Embryonic facial prominence (tissue), 1 donor: ENCODE measurements around the gene CNKSR3.

Source experiments
- DNase-seq: peaks from one replicate; pipeline ENCODE4 v3.0.0-alpha.2; 2016; ENCODE audit errors: extremely low spot score

Gene CNKSR3

DNA sequence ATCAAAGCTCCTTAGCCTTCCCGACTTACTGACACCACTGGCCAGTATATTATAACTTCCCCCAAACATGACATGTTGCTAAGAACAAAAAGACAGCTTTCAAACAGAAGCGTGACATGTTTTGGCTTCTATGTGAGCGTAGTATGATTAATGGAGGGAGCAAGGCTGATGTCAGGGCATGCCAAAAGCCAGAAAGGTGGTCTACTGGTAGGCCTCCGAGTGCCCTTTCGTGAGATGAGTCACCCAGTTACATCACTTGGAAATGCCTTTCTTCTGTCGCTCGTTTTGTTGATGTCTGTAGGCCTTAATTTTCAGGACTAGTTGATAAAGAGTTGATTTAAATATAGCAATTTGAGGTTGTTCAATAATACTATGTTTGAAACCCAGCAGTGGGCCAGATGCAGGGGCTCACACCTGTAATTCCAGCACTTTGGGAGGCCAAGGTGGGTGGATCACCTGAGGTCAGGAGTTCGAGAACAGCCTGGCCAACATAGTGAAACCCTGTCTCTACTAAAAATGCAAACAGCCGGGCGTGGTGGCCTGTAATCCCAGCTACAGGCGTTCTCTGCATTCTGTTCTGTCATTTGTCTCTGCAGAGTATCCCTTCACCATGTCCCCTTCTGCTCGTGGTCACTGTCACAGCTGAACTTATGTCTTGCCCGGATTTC, 53.3 kb downstream of the CNKSR3 start:
- DNase-seq = no peak

DNA sequence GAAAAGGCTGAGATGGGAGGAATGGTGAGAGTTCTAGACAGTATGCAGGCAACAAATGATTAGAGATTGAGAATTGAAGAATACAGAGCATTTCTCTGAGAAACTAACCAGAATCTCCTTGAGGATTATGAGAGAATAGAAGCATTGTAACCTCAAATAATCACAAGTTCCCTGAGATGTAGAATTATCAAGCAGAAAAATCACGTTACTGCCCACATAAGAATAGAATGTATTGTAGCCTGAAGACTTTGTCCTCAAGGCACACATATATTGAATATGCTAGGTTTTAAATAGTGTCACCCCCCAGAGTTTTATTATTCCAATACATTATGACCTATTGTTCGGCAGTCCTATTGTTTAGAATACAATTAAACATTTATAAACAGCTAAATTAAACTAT, 57.2 kb downstream of the CNKSR3 start:
- DNase-seq = no peak

- DNase-seq = no peak
Measured at GRCh38 chr6:154450498-154450897, 60.0 kb downstream of the CNKSR3 start.

- DNase-seq = no peak
Measured at GRCh38 chr6:154448448-154449096, 61.9 kb downstream of the CNKSR3 start.

DNA sequence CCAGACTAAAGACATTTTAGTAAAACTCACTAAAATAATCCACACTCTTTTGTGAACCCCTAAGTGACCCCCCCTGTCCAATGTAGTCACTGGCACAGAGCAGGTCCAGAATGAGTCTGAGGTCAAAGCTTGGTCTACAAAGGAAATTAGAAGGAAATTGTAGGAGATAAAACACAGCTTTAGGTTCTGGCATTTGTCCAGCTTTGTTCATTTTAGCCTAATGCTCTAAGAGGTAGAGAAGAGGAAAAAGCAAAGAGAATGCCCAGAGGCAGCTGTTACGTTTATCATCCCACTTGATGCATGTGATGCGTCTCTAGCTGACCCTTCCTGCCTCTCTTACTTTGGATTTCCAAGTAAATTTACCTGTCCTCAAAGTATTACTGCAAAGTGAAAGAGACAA, 62.5 kb downstream of the CNKSR3 start:
- DNase-seq = no peak

DNA sequence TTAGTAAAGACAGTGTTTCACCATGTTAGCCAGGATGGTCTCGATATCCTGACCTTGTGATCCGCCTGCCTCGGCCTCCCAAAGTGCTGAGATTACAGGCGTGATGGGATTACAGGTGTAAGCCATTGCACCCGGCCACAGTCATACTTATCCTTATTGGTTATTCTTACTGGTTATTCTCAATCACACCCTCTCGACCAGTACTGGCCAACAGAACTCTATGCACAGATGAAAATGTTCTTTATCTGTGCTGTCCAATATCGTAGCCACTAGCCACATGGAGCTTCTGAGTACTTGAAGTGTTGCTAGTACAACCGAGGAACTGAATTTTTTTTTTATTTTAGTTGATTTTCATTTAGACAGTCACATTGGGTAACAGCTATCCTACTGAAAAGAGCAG, 63.5 kb downstream of the CNKSR3 start:
- DNase-seq = no peak

DNA sequence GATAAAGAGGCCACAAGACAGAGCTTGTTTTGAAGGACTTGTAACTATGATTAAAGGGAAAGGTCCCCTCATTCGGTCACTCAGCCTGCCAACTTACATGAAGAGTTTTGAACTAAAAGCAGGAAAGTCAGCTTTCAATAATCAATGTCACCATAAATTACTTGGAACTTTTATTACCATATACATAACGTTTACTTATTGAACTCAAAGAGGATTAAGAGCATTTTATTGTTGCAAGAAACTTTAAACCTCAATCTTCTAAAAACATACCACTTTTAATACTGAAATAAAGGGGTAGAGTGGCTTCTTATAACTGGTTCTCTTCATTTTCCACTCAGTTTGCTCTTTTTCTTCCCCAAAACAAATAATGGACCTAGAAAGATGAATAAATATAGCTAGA, 65.1 kb downstream of the CNKSR3 start:
- no peak for DNase-seq

DNA sequence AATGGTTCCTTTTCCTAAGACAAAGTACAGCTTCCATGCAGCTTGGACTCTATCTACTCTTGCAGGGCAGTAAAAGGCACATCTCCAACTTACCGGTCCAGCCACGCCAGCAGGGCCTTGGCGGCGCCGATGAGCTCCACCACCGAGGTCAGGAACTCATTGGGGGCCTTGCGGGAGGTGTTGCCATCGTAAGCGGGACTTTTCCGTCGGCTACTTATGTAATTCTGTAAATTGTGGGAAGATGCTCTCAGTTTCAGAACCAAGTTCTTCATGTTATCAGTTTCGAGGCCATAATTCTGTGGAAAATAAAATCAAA, 68.5 kb downstream of the CNKSR3 start:
- DNase-seq = no peak

GRCh38 chr6:154440422-154441043, 70.0 kb downstream of the CNKSR3 start:
- no peak for DNase-seq

DNA sequence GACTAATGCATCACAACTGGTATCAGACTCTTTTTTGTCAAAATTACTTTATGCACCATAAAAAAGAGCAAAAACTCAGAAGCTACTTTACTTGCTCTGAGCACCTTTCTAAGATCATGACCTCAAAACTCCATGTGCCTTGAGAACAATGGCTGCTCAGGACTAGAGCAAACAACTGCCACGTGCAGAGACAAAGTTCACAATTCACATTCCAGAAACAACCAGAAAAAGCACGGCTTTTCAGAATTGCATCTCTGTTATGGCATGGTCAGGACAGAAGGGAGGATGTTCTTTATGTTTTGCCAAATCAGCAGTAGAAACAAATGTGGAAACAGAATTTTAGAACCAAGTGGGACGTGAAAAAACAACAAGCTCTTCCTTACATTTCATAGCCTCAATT, 70.5 kb downstream of the CNKSR3 start:
- DNase-seq = no peak

- DNase-seq = no peak
Measured at GRCh38 chr6:154438882-154439415, 71.5 kb downstream of the CNKSR3 start.

- DNase-seq = no peak
Measured at GRCh38 chr6:154435400-154435945, 75.0 kb downstream of the CNKSR3 start.

DNA sequence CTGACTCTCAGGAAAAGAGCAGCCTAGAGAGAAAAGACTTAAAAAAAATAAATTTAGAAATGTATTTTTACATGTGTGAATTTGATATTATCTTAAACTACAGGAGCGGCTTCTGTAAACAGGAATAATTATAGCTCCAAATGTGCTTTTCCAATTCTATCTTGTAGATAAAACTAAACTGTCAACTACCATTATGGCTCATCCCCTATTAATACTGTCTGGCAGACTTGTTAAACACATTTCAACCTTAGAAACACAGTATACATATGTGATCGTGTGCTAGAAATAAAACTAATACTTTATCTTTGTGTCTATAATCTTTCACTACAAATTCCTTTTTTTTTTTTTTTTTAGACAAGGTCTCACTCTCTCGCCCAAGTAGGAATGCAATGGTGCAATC, 75.8 kb downstream of the CNKSR3 start:
- no peak for DNase-seq

DNA sequence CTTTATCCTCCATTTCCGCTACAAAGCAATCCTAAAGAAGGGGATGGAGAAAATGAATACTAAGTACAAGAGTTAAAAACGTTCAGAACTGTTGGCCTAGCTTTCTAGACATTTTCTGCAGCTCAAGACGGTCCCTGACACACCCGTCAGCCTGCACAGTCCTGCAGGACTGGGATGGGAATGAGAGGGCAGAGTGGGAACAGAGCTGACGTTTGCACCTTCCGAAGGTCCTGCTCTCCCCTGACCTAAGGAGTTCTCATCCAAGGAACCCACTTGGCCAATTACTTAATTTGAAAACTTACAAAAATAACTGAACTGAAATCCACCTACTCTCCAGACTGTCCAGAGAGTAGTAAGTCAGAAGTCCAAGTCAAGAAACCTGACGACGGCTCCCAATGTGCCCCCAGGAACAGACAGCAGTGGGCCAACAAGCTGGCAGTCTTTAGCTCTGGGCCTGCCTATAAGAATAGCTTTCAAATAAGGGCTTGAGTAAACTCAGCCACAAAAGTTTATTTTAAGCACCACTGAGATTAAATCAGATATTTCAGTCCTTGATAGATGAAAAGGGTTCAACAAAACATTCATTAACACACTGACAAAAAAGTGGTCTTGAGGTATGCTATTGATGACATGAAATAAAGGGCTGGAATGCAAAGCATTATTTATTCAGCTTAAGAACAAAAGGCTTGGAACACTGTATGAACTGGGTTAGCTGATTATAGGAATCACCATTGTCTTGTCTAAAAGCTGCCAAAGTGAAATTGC, 76.8 kb downstream of the CNKSR3 start:
- no peak for DNase-seq

DNA sequence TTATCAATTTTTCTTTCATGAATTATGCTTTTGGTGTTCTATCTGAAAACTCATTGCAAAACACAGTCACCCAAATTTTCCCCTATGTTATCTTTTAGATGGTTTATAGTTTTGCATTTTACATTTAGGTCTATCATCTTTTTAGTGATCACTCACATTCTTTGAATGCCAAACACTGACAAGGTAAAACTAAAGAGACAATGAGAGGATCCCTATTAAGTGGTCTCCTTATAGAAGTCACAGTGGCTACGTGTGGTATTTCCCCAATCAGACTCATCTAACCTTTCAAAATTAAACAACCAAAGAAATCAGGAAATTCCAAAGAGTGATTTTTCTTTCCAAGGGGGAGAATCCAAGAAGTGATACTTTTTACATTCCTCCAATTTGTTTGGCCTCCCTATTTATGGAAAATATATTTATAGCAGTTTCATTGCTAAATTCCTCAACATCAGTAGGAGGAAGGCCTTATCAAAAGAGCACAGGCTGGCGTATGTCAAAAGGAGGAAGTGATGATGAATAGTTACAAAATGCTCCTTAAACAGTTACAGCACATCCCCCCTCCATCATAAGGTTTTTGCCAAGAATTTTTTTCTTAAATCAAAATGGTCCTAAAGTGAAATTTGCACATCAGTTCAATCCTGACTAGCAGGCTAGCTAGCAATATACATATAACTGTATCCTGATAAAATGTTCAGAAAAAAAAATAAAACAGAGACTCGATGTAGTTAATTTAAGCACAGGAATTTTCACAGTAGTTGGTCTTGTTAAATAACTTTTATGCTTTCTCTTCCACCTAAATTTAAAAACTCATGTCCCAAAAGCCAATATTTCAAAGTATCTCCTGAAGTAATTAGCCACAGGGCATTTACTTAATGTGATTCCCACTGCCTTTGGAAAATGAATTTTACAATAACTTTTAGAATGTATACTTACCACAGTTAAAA, 77.7 kb downstream of the CNKSR3 start:
- no peak for DNase-seq

DNA sequence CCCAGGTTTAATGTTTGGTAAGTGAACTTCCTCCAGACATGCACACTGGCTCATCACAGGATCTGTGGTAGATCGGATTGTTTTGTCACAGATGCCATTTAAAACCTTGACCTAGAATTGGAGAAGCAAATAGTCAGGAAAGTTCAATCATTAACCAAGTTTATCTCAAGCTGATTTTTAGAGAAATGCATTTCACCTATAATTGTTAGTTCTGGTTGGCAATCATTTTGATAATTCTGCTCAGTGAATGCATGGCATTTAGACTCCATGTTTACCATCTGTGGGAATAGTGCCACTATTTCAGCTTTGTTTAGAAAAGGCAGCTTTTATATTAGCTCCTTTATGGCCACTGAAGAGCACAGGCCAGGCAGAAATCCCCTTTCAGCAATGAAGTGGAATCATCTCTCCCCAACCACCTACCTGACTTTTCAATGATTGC, 80.0 kb downstream of the CNKSR3 start:
- no peak for DNase-seq

- no peak for DNase-seq
Measured at GRCh38 chr6:154429711-154430110, 80.8 kb downstream of the CNKSR3 start.

DNA sequence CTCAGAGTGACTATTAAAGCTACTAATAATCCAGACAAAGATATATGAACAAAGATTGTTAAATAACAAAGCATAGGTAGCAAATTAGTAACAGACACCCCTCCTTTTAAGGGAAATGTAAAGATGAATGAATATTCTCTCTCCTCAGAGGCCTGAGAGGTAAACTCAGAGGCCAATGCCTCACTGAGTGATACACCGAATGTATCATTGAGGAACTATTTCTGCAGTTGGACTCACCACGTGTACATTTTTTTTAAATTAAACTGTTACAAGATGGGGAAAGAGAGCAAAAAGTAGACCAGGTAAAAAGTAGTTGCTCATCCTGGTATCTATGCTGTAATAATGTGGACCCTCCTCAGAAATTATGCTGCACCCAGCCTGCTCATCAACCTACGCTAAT, 81.6 kb downstream of the CNKSR3 start:
- DNase-seq = no peak

- DNase-seq = no peak
Measured at GRCh38 chr6:154427446-154427845, 83.0 kb downstream of the CNKSR3 start.

DNA sequence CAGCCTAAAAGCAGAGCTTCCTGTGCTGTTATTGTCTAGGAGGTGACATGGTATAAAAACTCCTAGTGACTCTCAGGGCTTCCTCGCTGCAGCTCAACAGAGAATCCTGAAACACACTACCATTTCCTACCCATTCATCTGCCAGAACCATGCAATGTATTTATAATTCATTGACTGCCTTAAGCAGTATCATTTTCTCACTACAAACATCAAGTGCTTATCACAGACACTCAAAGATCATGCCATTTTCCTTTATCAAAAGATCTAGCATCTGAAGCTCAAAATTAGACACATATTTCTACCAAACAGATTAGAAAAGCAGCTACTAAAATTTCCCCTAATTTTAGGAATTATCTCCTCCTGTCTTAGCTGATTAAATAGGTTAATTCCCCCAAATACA, 83.5 kb downstream of the CNKSR3 start:
- DNase-seq = no peak

GRCh38 chr6:154425034-154425433, 85.5 kb downstream of the CNKSR3 start:
- DNase-seq = no peak
